NCI-H1694 (cell line): ENCODE data around the gene THNSL1.
"Not testable (repeated sequence)": the region's sequence is repeated elsewhere in the genome, so short reads cannot be mapped to it uniquely, and the experiment has no call there.

Source experiments
- DNase-seq: peaks from one replicate; lab custom pipeline; 2025; lab: John Stamatoyannopoulos, UW

THNSL1 gene

GRCh38 chr10:24995072-24995471 is 21.3 kb upstream of the THNSL1 start:
- no peak for DNase-seq

- DNase-seq, result no peak
These were observed 18.4 kb upstream of the THNSL1 start for GRCh38 chr10:24998044-24998443.

- not testable (repeated sequence) for DNase-seq
These were observed 4.8 kb upstream of the THNSL1 start for GRCh38 chr10:25011591-25011990.

GRCh38 chr10:25014579-25014978 is 1.8 kb upstream of the THNSL1 start:
- DNase-seq, result no peak

- peak; percentile 66 for DNase-seq
These were observed 510 bp upstream of the THNSL1 start, which contains the start of gene ENKUR for GRCh38 chr10:25015828-25016375. Gene ENKUR (minus strand): TSS chr10:25016158. CDS start chr10:25015936, 222 bp downstream.

- no peak for DNase-seq
These were observed 760 bp downstream of the THNSL1 start for GRCh38 chr10:25017154-25017590.

- no peak for DNase-seq
These were observed 1.2 kb downstream of the THNSL1 start for GRCh38 chr10:25017661-25018060.

GRCh38 chr10:25018703-25019102 is 2.3 kb downstream of the THNSL1 start:
- DNase-seq, result no peak

GRCh38 chr10:25023278-25023677 is 6.9 kb downstream of the THNSL1 start:
- no peak for DNase-seq

- DNase-seq, result no peak
These were observed 8.1 kb downstream of the THNSL1 start for GRCh38 chr10:25024528-25024927.

GRCh38 chr10:25026463-25026862 is 10.1 kb downstream of the THNSL1 start:
- DNase-seq, result no peak

- no peak for DNase-seq
These were observed 12.3 kb downstream of the THNSL1 start for GRCh38 chr10:25028711-25029110.

- DNase-seq, result no peak
These were observed 13.1 kb downstream of the THNSL1 start for GRCh38 chr10:25029519-25029918.

GRCh38 chr10:25036381-25036780 is 20.0 kb downstream of the THNSL1 start:
- DNase-seq, result no peak

GRCh38 chr10:25038325-25038724 is 21.9 kb downstream of the THNSL1 start:
- no peak for DNase-seq

- DNase-seq, result no peak
These were observed 23.1 kb downstream of the THNSL1 start for GRCh38 chr10:25039531-25039930.

- DNase-seq, result no peak
These were observed 30.2 kb downstream of the THNSL1 start for GRCh38 chr10:25046641-25047040.

GRCh38 chr10:25047088-25047487 is 30.7 kb downstream of the THNSL1 start:
- DNase-seq, result no peak

- DNase-seq, result no peak
These were observed 31.3 kb downstream of the THNSL1 start for GRCh38 chr10:25047591-25048301.

GRCh38 chr10:25048450-25048849 is 32.0 kb downstream of the THNSL1 start:
- no peak for DNase-seq

GRCh38 chr10:25049966-25050365 is 33.6 kb downstream of the THNSL1 start:
- no peak for DNase-seq

GRCh38 chr10:25050402-25050801 is 34.0 kb downstream of the THNSL1 start:
- DNase-seq, result no peak

- DNase-seq, result no peak
These were observed 35.6 kb downstream of the THNSL1 start for GRCh38 chr10:25052012-25052411.

GRCh38 chr10:25056726-25057125 is 40.3 kb downstream of the THNSL1 start:
- no peak for DNase-seq
